Neural progenitor cell (in vitro differentiated cells): ENCODE data around the gene FBP1.

Source experiments
- CTCF ChIP-seq: fragments of 200-600 bp; sonication (generic); IDR thresholded peaks from 2 replicates; pipeline ENCODE4 v1.5.1; 2017; ENCODE audit warnings: antibody characterized with exemption, mild to moderate bottlenecking
- EZH2 ChIP-seq: fragments of 200-600 bp; sonication (generic); IDR thresholded peaks from 2 replicates; pipeline ENCODE4 v1.6.1; 2017; ENCODE audit warnings: antibody characterized with exemption, mild to moderate bottlenecking, moderate library complexity

- TF ChIP-seq EZH2 (no peak), CTCF (no peak)
Observed at GRCh38 chr9:94607423-94607691, 32.0 kb downstream of the FBP1 start.
